BE2C (cell line): ENCODE measurements around the gene STEAP1B.
A peak's percentile ranks its signal among the peaks of the same experiment; 100 is the strongest.

ENCODE experiments used
- DNase-seq: peaks from one replicate; pipeline ENCODE4 v3.0.0-alpha.2; 2020
- H3K27me3 ChIP-seq: fragments of 250-450 bp; sonication (Bioruptor Pico); 2 replicates; pipeline ENCODE4 v1.5.1; 2020; ENCODE audit warnings: mild to moderate bottlenecking
- H3K36me3 ChIP-seq: fragments of 250-450 bp; sonication (Bioruptor Pico); 2 replicates; pipeline ENCODE4 v1.5.1; 2020; ENCODE audit warnings: mild to moderate bottlenecking
- H3K4me1 ChIP-seq: fragments of 250-450 bp; sonication (Bioruptor Pico); 2 replicates; pipeline ENCODE4 v1.5.1; 2020
- H3K4me3 ChIP-seq: 2 replicates; pipeline ENCODE4 v1.5.1; 2011; ENCODE audit warnings: low read depth, low read length
- H3K9me3 ChIP-seq: fragments of 250-450 bp; sonication (Bioruptor Pico); 2 replicates; pipeline ENCODE4 v1.5.1; 2020
- CTCF ChIP-seq: IDR thresholded peaks from 2 replicates; pipeline ENCODE4 v1.5.1; 2012; ENCODE audit warnings: mild to moderate bottlenecking, low read depth, low read length

The STEAP1B gene

GRCh38 chr7:22399546-22399945 lies 100.4 kb downstream of the STEAP1B start:
- no peak for TF ChIP-seq CTCF
- Histone ChIP-seq H3K4me3 (no peak overlapping the region), H3K36me3 (no peaks in the 10 kb centered on the region), H3K27me3 (no peaks in the 10 kb centered on the region), H3K9me3 (no peaks in the 10 kb centered on the region), H3K4me1 (peaks cover 30% of the 10 kb centered on the region)
- DNase-seq, result no peak

GRCh38 chr7:22399091-22399490 lies 100.9 kb downstream of the STEAP1B start:
- no peaks in the 10 kb centered on the region for H3K36me3 ChIP-seq
- no peak for DNase-seq

GRCh38 chr7:22397981-22398380 lies 102.0 kb downstream of the STEAP1B start:
- no peaks in the 10 kb centered on the region for H3K9me3 ChIP-seq
- H3K4me3 ChIP-seq, result no peak overlapping the region
- no peaks in the 10 kb centered on the region for H3K27me3 ChIP-seq
- H3K4me1 ChIP-seq, result peaks cover 45% of the 10 kb centered on the region
- no peak for DNase-seq
- no peak for TF ChIP-seq CTCF
- H3K36me3 ChIP-seq, result no peaks in the 10 kb centered on the region

More at GRCh38 chr7:22399091-22399490, 100.9 kb downstream of the STEAP1B start:
- no peak for TF ChIP-seq CTCF
- Histone ChIP-seq H3K27me3 (no peaks in the 10 kb centered on the region), H3K9me3 (no peaks in the 10 kb centered on the region), H3K4me3 (no peak overlapping the region), H3K4me1 (peaks cover 35% of the 10 kb centered on the region)

GRCh38 chr7:22395222-22395621 lies 104.8 kb downstream of the STEAP1B start:
- no peak overlapping the region for H3K4me3 ChIP-seq
- H3K36me3 ChIP-seq, result no peaks in the 10 kb centered on the region
- no peaks in the 10 kb centered on the region for H3K27me3 ChIP-seq
- DNase-seq, result no peak
- no peaks in the 10 kb centered on the region for H3K9me3 ChIP-seq
- no peak for TF ChIP-seq CTCF
- peaks cover 33% of the 10 kb centered on the region for H3K4me1 ChIP-seq

GRCh38 chr7:22394739-22395138 lies 105.2 kb downstream of the STEAP1B start:
- no peak for DNase-seq
- no peaks in the 10 kb centered on the region for H3K27me3 ChIP-seq
- peaks cover 31% of the 10 kb centered on the region for H3K4me1 ChIP-seq
- no peak for TF ChIP-seq CTCF
- H3K36me3 ChIP-seq, result no peaks in the 10 kb centered on the region
- H3K4me3 ChIP-seq, result no peak overlapping the region
- no peaks in the 10 kb centered on the region for H3K9me3 ChIP-seq

GRCh38 chr7:22393913-22394729 lies 105.9 kb downstream of the STEAP1B start:
- Histone ChIP-seq H3K4me3 (peak overlapping the region; percentile 23; the same call in 1 of the 2 replicates), H3K4me1 (peaks cover 31% of the 10 kb centered on the region), H3K27me3 (no peaks in the 10 kb centered on the region), H3K9me3 (no peaks in the 10 kb centered on the region), H3K36me3 (no peaks in the 10 kb centered on the region)
- TF ChIP-seq CTCF, result no peak
- peak; percentile 25 for DNase-seq
